ENCODE results near the gene TMBIM4. TPM values are rescaled to one million over a fixed set of nuclear protein-coding genes. Genes with fewer than 3 reads are reported as not detected.

TMBIM4 gene
- total RNA-seq, 6 experiments from 2014 or later = 72.3 to 88.9 (median 77.7) TPM

DNA sequence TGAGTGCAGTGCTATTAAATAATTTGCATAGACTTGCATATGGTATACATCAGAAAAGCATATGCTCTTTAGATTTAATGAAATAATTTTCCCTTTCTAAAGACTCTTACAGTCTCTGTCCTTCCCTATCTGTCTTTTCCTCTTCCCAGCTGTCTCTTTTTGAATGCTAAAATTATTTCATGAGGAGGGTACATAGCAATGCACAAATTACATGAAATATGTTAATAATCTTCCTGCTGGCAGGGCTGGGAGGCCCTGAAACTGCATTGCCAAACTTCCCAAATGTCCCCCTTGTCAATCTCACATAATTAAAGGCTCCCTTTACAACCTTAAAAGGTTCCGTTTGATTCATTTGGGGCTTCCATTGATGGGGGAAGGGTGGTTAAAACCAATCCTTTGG, 61.4 kb downstream of the TMBIM4 start:
- Histone ChIP-seq H3K36me3 (no peaks in the 10 kb centered on the region), H3K4me3 (no peak overlapping the region), H3K27ac (no peak overlapping the region), H3K4me1 (no peaks in the 10 kb centered on the region), H3K27me3 (no peaks in the 10 kb centered on the region), H3K9me3 (no peaks in the 10 kb centered on the region)
- ATAC-seq (no peak), DNase-seq (no peak)
- no peak for TF ChIP-seq POLR2A (IDR thresholded peaks at IDR 0.05)
- TF ChIP-seq, protein P1, sequence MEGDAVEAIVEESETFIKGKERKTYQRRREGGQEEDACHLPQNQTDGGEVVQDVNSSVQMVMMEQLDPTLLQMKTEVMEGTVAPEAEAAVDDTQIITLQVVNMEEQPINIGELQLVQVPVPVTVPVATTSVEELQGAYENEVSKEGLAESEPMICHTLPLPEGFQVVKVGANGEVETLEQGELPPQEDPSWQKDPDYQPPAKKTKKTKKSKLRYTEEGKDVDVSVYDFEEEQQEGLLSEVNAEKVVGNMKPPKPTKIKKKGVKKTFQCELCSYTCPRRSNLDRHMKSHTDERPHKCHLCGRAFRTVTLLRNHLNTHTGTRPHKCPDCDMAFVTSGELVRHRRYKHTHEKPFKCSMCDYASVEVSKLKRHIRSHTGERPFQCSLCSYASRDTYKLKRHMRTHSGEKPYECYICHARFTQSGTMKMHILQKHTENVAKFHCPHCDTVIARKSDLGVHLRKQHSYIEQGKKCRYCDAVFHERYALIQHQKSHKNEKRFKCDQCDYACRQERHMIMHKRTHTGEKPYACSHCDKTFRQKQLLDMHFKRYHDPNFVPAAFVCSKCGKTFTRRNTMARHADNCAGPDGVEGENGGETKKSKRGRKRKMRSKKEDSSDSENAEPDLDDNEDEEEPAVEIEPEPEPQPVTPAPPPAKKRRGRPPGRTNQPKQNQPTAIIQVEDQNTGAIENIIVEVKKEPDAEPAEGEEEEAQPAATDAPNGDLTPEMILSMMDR (IDR thresholded peaks at IDR 0.05) = no peak
- 77% methylated on average over 1 of the region's 1 CpG for WGBS (ENCODE audit: insufficient coverage, low coverage, low lambda C conversion rate, missing lambda C conversion rate)
- intact Hi-C loops (cut with DNase I) = no loop called here

DNA sequence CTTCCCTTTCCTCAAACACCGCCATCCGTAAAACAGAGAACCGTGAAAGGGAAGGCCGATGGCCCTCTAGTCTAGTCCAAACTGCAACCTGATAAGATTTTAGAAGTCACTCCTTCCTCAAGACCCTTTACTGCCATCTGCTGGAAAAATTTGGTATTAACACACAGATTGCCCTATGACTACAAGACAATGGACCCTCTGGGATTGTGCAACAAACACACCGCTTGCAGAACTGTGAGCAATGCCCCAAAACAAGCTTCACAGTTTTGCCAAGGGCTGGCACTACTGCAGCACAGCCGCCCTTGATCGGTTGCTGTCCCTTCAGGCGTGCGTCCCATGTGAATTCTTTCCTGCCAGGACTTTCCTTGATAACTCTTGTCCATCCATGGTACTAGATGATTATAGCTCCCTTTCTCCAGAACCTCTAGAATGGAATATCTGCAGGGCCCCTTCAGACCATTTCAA, 62.3 kb downstream of the TMBIM4 start:
- DNase-seq = peak; percentile 45 to 80 (median 69)
- TF ChIP-seq, protein P1 (IDR thresholded peaks at IDR 0.05) = peak; percentile 85 to 92 (median 90)
- no peak for TF ChIP-seq POLR2A (IDR thresholded peaks at IDR 0.05)
- Histone ChIP-seq H3K9me3 (no peaks in the 10 kb centered on the region), H3K36me3 (no peaks in the 10 kb centered on the region), H3K27ac (no peak overlapping the region), H3K27me3 (no peaks in the 10 kb centered on the region), H3K4me1 (no peaks in the 10 kb centered on the region), H3K4me3 (no peak overlapping the region)
- WGBS (ENCODE audit: insufficient coverage, low coverage, low lambda C conversion rate, missing lambda C conversion rate) = 8% methylated on average over 8 of the region's 9 CpGs
- intact Hi-C loops (cut with DNase I) = no loop called here
- ATAC-seq = peak; percentile 98 to 100 (median 100)

DNA sequence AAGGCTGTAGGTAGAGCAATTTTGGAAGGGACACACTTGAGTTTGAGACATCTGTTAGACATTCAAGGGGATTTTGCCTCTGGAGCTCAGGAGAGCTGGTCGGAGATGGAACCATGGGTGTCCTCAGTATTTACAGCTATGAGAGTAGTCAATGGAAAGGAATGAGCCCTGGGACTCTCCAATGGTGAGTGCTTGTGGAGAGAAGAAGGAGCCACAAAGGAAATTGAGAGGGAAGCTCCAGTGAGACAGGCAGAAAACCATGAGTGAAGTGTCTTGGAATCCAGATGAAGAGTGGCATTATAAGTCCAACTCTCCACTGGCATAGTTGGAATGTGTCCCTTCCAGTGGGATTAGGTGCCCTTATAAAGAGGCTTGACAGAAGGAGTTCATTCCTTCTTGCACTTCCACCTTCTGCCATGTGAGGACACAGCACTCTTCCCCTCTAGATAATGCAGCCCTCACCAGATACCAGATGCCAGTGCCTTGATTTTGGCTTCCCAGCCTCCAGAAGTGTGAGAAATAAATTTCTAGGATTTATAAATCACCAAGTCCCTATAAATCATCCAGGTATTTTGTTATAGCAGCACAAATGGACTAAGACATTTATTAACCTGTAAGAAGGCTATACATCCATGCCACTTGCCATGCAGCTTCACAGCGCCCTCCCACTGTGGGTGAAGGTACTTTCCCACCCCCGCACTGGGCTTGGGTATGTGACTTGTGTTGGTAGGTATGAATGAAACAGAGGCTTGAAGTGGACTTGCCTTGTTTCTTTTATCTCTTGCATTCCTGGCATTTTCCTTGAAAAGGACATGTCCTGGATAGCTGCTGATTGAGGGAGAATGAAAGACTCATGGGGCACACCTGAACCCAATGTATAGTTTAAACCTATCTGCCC, 66.5 kb downstream of the TMBIM4 start:
- Histone ChIP-seq H3K27ac (no peak overlapping the region), H3K4me3 (no peak overlapping the region), H3K36me3 (no peaks in the 10 kb centered on the region), H3K4me1 (no peaks in the 10 kb centered on the region), H3K27me3 (no peaks in the 10 kb centered on the region), H3K9me3 (no peaks in the 10 kb centered on the region)
- ATAC-seq (no peak), DNase-seq (no peak)
- no peak for TF ChIP-seq POLR2A (IDR thresholded peaks at IDR 0.05)
- TF ChIP-seq, protein P1 (IDR thresholded peaks at IDR 0.05) = no peak
- intact Hi-C loops (cut with DNase I) = no loop called here
- WGBS (ENCODE audit: insufficient coverage, low coverage, low lambda C conversion rate, missing lambda C conversion rate) = 74% methylated on average over 3 of the region's 3 CpGs

DNA sequence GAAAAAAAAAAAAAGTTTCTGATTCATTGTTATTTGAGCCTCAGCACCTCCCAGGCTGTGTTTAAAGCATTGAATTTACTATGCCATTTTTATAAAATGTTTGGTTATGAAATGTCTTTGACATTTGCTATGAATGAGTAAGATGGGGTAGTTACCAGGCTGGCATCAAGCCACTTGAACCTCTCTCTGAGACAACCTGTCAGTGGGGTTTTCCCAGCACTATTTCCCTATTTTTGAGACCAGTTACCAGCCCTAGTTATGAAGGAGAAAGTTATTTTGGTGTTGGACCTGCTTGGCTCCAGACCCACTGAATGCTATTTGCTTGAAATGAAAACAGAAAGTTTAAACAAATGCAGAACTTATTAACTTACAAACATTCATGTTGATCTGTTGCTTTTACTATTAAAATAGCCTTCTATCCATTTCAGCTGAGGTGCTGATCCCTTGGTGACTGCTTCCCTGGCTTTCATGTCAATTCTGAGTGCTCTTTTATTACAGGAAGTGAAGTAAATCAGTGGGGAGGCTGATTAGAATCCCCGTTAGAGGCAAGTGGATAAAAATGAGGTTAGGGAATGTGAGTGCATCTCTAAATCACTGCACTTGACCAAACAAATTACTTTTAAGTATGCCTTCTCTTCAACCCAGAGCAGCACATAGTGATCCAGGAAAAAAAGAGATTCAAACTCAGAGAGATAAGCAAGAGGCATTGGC, 77.1 kb downstream of the TMBIM4 start:
- no peaks in the 10 kb centered on the region for H3K9me3 ChIP-seq
- 10% methylated on average over 1 of the region's 1 CpG for WGBS (ENCODE audit: insufficient coverage, low coverage, low lambda C conversion rate, missing lambda C conversion rate)
- no peaks in the 10 kb centered on the region for H3K4me1 ChIP-seq
- H3K4me3 ChIP-seq = no peak overlapping the region
- peak in 1 of 4 donors; percentile 39 for ATAC-seq
- DNase-seq = no peak
- TF ChIP-seq, protein P1 (IDR thresholded peaks at IDR 0.05) = no peak
- TF ChIP-seq POLR2A (IDR thresholded peaks at IDR 0.05) = no peak
- no peaks in the 10 kb centered on the region for H3K36me3 ChIP-seq
- no peak overlapping the region for H3K27ac ChIP-seq
- intact Hi-C loops (cut with DNase I) = no loop called here
- no peaks in the 10 kb centered on the region for H3K27me3 ChIP-seq

Measured in right lobe of liver (tissue), 6 donors.